Right lobe of liver (tissue), 4 donors: ENCODE results near the gene MIB1.

Source experiments
- POLR2A ChIP-seq: fragments of 450-650 bp; IDR thresholded peaks from one replicate; pipeline ENCODE4 v1.6.1; 2017; ENCODE audit warnings: antibody characterized with exemption, mild to moderate bottlenecking
- TF ChIP-seq, protein P1 (sequence below), 4 donors: fragments of 200-600 bp in 3 of 4; fragments of 450-650 bp in 1 of 4; IDR thresholded peaks; one replicate each; pipeline versions ENCODE4 v1.5.1 to v1.8.0; 2016 to 2022; ENCODE audit warnings: antibody characterized with exemption in 4 of 4, mild to moderate bottlenecking in 2 of 4
- donor health status: DM: no; HTN: no; CAD: no.
- donor health status: DM: no; HTN: no; CAD: no.
- donor health status: DM: no; HTN: yes; CAD: no.

DNA sequence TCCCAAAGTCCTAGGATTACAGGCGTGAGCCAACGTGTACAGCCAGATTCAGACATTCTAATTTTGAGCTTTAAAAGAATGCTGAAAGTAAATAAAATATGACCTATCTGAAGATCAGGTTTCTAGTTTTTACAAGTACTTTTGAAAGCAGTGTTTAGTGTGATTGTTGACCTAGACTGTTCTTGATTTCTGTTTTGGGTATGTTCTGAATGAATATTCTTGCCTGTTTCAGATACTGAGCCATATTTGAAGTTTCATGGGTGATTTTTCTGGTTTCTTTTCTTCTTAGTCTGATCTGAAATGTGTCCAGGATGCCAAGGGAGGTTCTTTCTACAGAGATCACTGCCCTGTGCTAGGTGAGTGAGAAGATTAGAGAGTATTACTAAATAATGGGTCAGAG, 37.2 kb downstream of the MIB1 start:
- no peak for TF ChIP-seq POLR2A
- TF ChIP-seq, protein P1, sequence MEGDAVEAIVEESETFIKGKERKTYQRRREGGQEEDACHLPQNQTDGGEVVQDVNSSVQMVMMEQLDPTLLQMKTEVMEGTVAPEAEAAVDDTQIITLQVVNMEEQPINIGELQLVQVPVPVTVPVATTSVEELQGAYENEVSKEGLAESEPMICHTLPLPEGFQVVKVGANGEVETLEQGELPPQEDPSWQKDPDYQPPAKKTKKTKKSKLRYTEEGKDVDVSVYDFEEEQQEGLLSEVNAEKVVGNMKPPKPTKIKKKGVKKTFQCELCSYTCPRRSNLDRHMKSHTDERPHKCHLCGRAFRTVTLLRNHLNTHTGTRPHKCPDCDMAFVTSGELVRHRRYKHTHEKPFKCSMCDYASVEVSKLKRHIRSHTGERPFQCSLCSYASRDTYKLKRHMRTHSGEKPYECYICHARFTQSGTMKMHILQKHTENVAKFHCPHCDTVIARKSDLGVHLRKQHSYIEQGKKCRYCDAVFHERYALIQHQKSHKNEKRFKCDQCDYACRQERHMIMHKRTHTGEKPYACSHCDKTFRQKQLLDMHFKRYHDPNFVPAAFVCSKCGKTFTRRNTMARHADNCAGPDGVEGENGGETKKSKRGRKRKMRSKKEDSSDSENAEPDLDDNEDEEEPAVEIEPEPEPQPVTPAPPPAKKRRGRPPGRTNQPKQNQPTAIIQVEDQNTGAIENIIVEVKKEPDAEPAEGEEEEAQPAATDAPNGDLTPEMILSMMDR (IDR thresholded peaks at IDR 0.05) = no peak
